Activated CD4-positive, alpha-beta memory T cell treated with anti-CD3 and anti-CD28 coated beads, Interleukin-2, amount 10 ng/mL, durations not matched to agents 7 days and 5 days (primary cell): ENCODE measurements around the gene CLTC. TPM values are rescaled to one million over a fixed set of nuclear protein-coding genes. Genes with fewer than 3 reads are reported as not detected.
A peak's percentile ranks its signal among the peaks of the same experiment; 100 is the strongest.

ENCODE experiments used
- CTCF ChIA-PET: fragments of 350-600 bp; sonication (Branson Sonifier 250); formaldehyde crosslinking; loops from one replicate; lab custom pipeline; 2021; ENCODE audit warnings: antibody characterized with exemption, inconsistent platforms; lab: Charles Lee
- POLR2A ChIA-PET: fragments of 350-600 bp; sonication (Branson Sonifier 250); formaldehyde crosslinking; loops from one replicate; lab custom pipeline; 2021; ENCODE audit warnings: antibody characterized with exemption; lab: Charles Lee
- DNase-seq: peaks from one replicate; pipeline ENCODE4 v3.0.0-alpha.2; 2020
- H3K27ac Mint-ChIP-seq: one replicate; pipeline ENCODE4 v1.8.0; 2021; ENCODE audit warnings: mild to moderate bottlenecking, mixed read lengths
- H3K27me3 Mint-ChIP-seq: one replicate; pipeline ENCODE4 v1.8.0; 2021; ENCODE audit warnings: mixed read lengths
- H3K36me3 Mint-ChIP-seq: one replicate; pipeline ENCODE4 v1.8.0; 2021; ENCODE audit warnings: low read depth, mixed read lengths
- H3K4me1 Mint-ChIP-seq: one replicate; pipeline ENCODE4 v1.8.0; 2021; ENCODE audit warnings: mixed read lengths
- H3K4me3 Mint-ChIP-seq: one replicate; pipeline ENCODE4 v1.8.0; 2021; ENCODE audit warnings: mild to moderate bottlenecking, mixed read lengths
- H3K9me3 Mint-ChIP-seq: one replicate; pipeline ENCODE4 v1.8.0; 2021; ENCODE audit warnings: mixed read lengths
- total RNA-seq, 2 experiments: library from RNA; stranded (reverse); gene quantifications; one replicate each; pipeline ENCODE4 v1.2.3, GENCODE V29; 2021

Gene CLTC
- total RNA-seq, 2 experiments from 2014 or later, result 156 to 163 TPM

DNA sequence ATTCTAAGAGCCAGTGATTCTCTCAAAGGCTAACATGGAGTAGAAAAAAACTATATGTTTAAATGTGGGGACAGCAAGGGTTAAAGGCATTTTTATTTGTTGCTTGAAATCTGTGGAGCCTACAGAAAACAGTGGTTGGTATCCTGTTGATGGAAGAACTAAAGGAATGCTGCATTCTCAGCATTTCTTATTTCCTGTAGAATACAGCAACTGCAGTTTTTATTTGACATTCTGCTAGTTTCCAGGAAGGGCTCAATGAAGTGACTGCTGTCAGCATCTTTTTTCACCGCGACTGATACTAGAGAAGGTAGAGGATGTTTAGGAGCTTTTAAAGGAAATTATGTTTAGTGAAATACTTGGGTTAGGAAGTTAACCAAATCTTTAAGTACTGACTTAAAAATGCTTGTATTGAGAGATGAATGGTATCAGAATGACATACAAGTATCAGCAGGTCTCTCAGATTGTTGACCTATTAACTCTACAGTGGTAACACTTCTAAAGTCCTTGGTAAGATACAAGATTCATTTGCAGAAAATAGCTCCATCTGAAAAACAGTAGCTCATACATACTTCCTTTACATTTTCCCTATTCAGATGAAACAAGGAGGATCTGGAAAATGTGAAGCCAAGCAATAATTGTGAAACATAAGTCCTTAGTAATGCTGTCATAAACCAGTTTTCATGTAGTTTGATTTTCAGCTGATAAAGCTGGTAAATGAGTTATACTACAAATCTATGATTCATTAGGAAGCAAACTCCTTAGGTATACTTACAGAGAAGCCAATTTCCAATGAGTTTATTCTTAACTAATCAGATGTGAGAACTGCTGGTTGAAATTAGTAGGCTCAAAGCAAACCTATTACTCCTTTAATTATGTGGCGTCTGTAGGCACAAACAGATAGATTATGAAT, 15.2 kb downstream of the CLTC start:
- peaks cover 64% of the 10 kb centered on the region for H3K4me1 Mint-ChIP-seq
- H3K9me3 Mint-ChIP-seq, result no peaks in the 10 kb centered on the region
- ChIA-PET CTCF (interaction anchor here (1.2 to 1.6 kb wide), 2 partner anchors 15 to 35 kb away, joined by 3 to 5 read pairs; partner anchors contain the start of gene CLTC), POLR2A (interaction anchor here (0.9 to 5.7 kb wide), 5 partner anchors 8 to 70 kb away, joined by 3 to 98 read pairs (median 4); partner anchors contain the start of gene CLTC)
- peak overlapping the region; percentile 23 for H3K4me3 Mint-ChIP-seq
- H3K36me3 Mint-ChIP-seq, result peaks cover 23% of the 10 kb centered on the region
- no peaks in the 10 kb centered on the region for H3K27me3 Mint-ChIP-seq
- peak overlapping the region; percentile 69 for H3K27ac Mint-ChIP-seq
- DNase-seq, result peak; percentile 22

DNA sequence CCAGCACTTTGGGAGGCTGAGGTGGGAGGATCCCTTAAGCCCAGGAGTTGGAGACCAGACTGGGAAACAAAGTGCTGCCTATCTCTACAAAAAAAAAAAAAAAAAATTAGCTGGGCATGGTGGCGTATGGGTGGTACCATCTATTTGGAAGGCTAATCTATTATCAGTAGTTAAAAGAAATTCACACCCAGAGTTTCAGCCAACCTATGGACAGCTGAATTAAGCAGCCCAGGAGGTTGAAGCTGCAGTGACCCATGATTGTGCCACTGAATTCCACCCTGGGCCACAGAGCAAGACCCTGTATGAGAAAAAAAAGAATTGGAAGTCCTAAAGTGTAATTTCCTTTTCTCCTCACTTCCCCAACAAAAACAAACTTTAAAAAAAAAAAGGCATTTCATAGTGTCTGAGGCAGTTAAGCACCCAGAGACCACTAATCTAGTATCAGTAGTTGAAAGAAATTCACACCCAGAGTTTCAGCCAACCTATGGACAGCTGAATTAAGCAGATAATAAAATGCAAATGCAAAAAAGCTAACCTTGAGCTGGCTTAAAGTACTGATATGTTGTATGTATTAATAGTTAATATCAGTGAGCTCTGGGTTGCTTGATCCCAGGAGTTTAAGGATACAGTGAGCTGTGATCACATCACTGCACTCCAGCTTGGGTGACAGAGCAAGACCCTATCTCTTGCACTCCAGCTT, 18.1 kb downstream of the CLTC start:
- Mint-ChIP-seq H3K36me3 (peaks cover 9% of the 10 kb centered on the region), H3K4me1 (peaks cover 64% of the 10 kb centered on the region), H3K4me3 (no peak overlapping the region), H3K27ac (no peak overlapping the region), H3K27me3 (no peaks in the 10 kb centered on the region), H3K9me3 (no peaks in the 10 kb centered on the region)
- POLR2A ChIA-PET, result interaction anchor here (0.6 to 5.7 kb wide), 2 partner anchors 17 to 388 kb away, joined by 3 to 98 read pairs; partner anchors contain the start of gene CLTC
- CTCF ChIA-PET, result interaction anchor here (0.6 to 1.0 kb wide), 2 partner anchors 15 to 403 kb away, joined by 3 read pairs; no protein-coding TSS in a partner anchor
- no peak for DNase-seq

DNA sequence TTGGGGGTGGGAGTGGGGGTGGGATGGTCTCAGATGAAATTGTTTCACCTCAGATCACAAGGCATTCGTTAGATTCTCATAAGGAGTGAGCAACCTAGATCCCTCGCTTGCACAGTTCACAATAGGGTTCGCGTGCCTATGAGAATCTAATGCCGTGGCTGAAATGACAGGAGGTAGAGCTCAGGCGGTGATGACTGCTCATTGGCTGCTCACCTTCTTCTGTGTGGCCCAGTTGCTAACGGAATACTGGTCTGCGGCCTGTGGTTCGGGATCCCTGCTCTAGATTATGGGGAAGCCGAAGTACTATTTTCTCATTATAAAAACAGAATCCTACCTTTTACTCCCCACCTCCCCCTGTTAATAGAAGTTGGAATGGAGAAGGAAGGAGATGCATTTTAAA, 18.9 kb downstream of the CLTC start:
- Mint-ChIP-seq H3K27me3 (no peaks in the 10 kb centered on the region), H3K9me3 (no peaks in the 10 kb centered on the region), H3K4me1 (peaks cover 63% of the 10 kb centered on the region), H3K4me3 (no peak overlapping the region), H3K27ac (no peak overlapping the region), H3K36me3 (peaks cover 14% of the 10 kb centered on the region)
- ChIA-PET POLR2A (interaction anchor here (5.7 kb wide), 1 partner anchor 18 kb away, joined by 98 read pairs; the partner anchor contains the start of gene CLTC), CTCF (interaction anchor here (1.0 kb wide), 1 partner anchor 402 kb away, joined by 3 read pairs; no protein-coding TSS in a partner anchor)
- DNase-seq, result no peak

DNA sequence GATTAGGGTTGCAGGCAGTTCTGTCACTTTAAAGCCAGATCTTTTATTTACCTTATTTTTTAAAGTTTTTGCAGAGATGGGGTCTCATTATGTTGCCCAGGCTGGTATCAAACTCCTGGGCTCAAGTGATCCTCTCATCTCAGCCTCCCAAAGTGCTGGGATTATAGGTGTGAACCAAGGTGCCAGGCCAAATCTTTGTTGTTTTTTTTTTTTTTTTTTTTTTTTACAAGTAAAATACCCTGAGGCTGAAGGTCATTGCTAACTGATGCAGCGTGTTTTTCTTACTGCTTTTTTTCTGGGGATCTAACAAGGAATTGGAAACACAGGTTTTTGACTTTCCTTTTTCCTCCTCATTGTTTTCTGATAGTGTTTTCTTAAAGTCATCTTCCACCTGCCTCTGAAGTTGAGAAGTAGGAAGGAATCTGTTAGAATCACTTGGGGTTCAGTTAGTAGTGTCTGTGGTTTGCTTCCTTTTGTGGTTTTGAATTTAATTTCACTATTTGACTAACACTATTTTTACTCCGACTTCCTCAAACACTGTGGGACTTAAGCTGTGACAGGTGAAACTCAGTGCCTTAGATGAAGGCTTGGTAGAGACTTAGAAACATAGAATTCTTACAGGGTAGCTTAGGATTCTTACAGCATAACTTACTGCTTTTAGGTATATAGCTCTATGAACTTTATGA, 22.2 kb downstream of the CLTC start:
- no peak for DNase-seq
- H3K4me1 Mint-ChIP-seq, result peaks cover 44% of the 10 kb centered on the region
- CTCF ChIA-PET, result interaction anchor here (1.1 to 2.1 kb wide), 2 partner anchors 45 to 82 kb away, joined by 3 to 4 read pairs; no protein-coding TSS in a partner anchor
- POLR2A ChIA-PET, result interaction anchor here (0.6 to 8.4 kb wide), 8 partner anchors 8 to 1011 kb away, joined by 3 to 76 read pairs (median 4); partner anchors contain the start of genes CLTC, PTRH2, RPS6KB1 and VMP1
- no peaks in the 10 kb centered on the region for H3K27me3 Mint-ChIP-seq
- H3K27ac Mint-ChIP-seq, result peak overlapping the region; percentile 55
- peak overlapping the region; percentile 8 for H3K4me3 Mint-ChIP-seq
- no peaks in the 10 kb centered on the region for H3K9me3 Mint-ChIP-seq
- H3K36me3 Mint-ChIP-seq, result peaks cover 36% of the 10 kb centered on the region

DNA sequence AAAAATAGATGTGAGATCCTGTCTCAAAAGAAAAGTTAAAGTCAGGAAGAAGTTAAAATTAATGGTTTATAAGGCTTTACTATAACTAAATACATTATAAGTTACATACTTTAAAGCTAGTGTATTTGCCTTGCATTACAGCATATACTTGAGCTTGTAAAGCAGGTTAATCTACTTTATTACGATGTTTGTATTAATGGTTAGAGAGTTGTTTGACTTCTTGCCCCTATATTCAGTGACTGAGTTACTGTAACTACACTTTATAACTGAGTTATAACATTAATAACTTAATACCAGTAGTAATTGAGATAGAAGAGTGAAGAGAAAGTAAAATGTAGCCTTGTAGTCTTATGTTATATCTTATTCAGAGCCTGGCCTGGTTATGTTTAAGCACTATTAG, 22.9 kb downstream of the CLTC start:
- no peak for DNase-seq
- Mint-ChIP-seq H3K9me3 (no peaks in the 10 kb centered on the region), H3K27me3 (no peaks in the 10 kb centered on the region), H3K4me1 (peaks cover 44% of the 10 kb centered on the region), H3K27ac (no peak overlapping the region), H3K4me3 (no peak overlapping the region), H3K36me3 (peaks cover 42% of the 10 kb centered on the region)
- CTCF ChIA-PET, result interaction anchor here (1.1 to 2.1 kb wide), 2 partner anchors 44 to 83 kb away, joined by 3 to 4 read pairs; no protein-coding TSS in a partner anchor
- POLR2A ChIA-PET, result interaction anchor here (0.7 to 8.4 kb wide), 7 partner anchors 8 to 1011 kb away, joined by 3 to 76 read pairs (median 4); partner anchors contain the start of genes CLTC, PTRH2, RPS6KB1 and VMP1

DNA sequence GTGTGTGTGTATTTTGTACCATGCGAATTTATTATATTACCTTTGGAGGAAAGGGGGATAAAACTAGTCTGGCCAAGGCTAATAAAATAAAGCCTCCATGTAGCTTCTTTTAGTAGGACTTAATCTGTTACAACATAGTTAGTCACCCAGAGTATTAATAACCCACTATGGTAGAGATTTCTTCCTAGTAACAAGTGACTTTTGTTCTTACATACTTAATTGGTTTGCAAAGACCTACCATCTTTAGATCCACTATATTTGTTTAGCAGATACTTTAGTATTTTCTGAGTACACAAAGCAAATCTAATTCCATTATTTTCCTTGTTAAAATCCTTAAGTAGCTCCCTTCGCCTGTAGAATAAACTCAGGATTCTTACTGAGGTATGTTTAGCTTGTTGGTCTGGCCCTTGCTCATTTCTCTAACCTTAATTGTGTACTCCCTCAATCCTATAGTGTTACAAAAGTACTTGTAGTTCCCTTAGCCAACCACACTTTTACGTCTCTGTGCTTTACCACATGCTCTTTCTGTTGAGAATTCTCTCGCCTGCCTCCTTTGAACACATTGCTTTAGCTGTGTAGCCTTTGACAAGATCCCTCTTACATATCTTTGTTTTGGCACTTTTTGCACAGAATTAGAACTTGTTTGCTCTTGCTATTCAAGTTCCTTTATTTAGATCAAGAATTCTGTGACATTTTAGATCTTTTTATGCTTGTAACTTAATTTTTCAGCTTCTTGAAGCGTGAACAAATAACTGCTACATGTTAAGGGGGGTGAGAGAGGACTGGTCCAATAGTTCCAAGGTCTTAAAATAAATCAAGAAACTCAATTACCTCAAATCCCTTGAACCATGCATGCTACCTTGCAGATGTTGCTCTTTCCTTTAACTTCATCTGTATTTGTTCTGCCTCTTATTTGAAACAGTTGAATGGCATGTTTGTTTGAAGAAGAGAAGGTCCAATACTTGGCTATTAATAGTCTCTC, 23.8 kb downstream of the CLTC start:
- no peak overlapping the region for H3K27ac Mint-ChIP-seq
- no peak overlapping the region for H3K4me3 Mint-ChIP-seq
- H3K4me1 Mint-ChIP-seq, result peaks cover 44% of the 10 kb centered on the region
- ChIA-PET POLR2A (interaction anchor here (0.8 to 8.4 kb wide), 5 partner anchors 9 to 1012 kb away, joined by 4 to 76 read pairs (median 4); partner anchors contain the start of genes CLTC and RPS6KB1), CTCF (interaction anchor here (0.5 to 2.1 kb wide), 4 partner anchors 43 to 128 kb away, joined by 3 to 4 read pairs (median 4); no protein-coding TSS in a partner anchor)
- no peak for DNase-seq
- H3K9me3 Mint-ChIP-seq, result no peaks in the 10 kb centered on the region
- H3K36me3 Mint-ChIP-seq, result peaks cover 48% of the 10 kb centered on the region
- H3K27me3 Mint-ChIP-seq, result no peaks in the 10 kb centered on the region

DNA sequence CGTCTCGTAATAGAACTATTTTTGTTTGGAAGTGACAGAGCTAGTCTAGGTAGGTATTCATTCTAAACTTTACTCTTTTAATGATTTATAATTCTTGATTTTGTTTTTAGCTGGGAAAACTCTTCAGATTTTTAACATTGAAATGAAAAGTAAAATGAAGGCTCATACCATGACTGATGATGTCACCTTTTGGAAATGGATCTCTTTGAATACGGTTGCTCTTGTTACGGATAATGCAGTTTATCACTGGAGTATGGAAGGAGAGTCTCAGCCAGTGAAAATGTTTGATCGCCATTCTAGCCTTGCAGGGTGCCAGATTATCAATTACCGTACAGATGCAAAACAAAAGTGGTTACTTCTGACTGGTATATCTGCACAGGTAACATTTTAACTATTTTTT, 27.6 kb downstream of the CLTC start:
- Mint-ChIP-seq H3K9me3 (no peaks in the 10 kb centered on the region), H3K36me3 (peaks cover 77% of the 10 kb centered on the region), H3K27me3 (no peaks in the 10 kb centered on the region), H3K27ac (no peak overlapping the region), H3K4me3 (no peak overlapping the region), H3K4me1 (peaks cover 43% of the 10 kb centered on the region)
- ChIA-PET CTCF (no interaction called here), POLR2A (interaction anchor here (8.4 kb wide), 1 partner anchor 27 kb away, joined by 76 read pairs; the partner anchor contains the start of gene CLTC)
- no peak for DNase-seq

DNA sequence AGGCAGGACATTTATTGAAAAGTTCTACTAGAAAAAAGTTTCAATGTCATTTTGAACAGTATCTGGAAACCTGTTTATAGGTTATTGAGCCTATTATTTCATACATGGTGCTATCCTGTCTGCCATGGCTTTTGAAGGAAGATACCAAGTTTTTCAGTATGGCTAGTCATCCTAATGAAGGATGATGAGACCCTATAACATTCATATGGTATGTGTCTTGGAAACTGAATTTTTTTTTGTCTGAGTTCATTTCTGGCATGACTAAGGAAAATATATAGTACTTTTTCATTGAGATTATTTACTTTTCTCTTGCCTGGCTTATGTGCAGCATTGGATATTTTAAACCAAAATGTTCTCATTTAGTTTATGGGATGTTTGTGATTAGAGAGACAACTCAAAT, 30.2 kb downstream of the CLTC start:
- no peak for DNase-seq
- Mint-ChIP-seq H3K9me3 (no peaks in the 10 kb centered on the region), H3K27me3 (no peaks in the 10 kb centered on the region), H3K27ac (no peak overlapping the region), H3K4me3 (no peak overlapping the region), H3K36me3 (peaks cover 72% of the 10 kb centered on the region), H3K4me1 (peaks cover 34% of the 10 kb centered on the region)
- POLR2A ChIA-PET, result no interaction called here
- CTCF ChIA-PET, result interaction anchor here (0.6 kb wide), 1 partner anchor 32 kb away, joined by 3 read pairs; no protein-coding TSS in a partner anchor

DNA sequence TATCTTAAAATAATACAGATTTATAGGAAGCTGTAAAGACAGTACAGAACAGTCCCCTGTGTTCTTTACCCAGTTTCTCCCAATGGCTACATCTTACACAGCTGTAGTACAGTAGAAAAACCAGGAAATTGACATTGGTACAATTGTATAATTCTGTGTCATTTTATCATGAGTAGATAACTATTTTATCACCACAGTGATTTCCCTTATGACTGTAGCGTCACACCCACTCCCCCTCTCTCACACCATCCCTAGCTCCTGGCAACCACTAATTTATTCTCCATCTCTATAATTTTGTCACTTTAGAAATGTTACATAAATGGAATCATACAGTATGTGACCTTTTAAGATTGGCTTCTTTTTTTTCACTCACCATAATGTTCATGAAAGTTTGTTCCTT, 30.9 kb downstream of the CLTC start:
- Mint-ChIP-seq H3K27me3 (no peaks in the 10 kb centered on the region), H3K9me3 (no peaks in the 10 kb centered on the region), H3K27ac (no peak overlapping the region), H3K4me1 (peaks cover 32% of the 10 kb centered on the region), H3K4me3 (no peak overlapping the region), H3K36me3 (peaks cover 76% of the 10 kb centered on the region)
- ChIA-PET CTCF (no interaction called here), POLR2A (interaction anchor here (2.2 kb wide), 1 partner anchor 31 kb away, joined by 12 read pairs; the partner anchor contains the start of gene CLTC)
- DNase-seq, result no peak

DNA sequence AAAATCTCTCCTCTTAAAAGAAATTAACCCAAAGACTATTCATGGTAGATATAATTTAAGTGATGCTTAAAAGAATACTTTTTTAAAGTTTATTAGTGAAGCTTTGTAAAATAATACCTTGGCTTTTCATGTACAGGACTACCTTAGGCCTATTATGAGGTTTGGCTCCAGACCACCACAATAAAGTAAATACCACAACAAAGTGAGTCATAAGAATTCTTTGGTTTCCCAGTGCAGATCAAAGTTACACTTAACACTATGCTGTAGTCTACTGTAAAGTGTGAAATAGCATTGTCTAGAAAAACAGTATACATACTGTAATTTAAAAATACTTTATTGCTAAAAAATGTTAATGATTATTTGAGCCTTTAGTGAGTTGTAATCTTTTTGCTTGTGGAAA, 31.7 kb downstream of the CLTC start:
- H3K36me3 Mint-ChIP-seq, result peaks cover 81% of the 10 kb centered on the region
- POLR2A ChIA-PET, result interaction anchor here (2.2 kb wide), 1 partner anchor 32 kb away, joined by 12 read pairs; the partner anchor contains the start of gene CLTC

DNA sequence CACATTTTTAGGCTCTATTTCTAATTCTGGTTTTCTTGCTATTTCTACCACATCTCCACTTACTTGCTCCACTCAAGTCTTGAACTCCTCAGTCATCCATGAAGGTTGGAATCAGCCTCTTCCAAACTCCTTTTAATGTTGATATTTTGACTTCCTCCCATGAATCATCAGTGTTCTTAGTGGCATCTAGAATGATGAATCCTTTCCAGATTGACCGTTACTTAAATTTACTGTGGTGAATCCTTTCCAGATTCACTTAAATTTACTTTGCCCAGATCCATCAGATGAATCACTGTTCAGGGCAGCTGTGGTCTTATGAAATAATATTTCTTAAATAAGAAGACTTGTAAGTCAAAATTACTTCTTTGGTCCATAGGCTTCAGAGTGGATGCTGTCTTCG, 32.4 kb downstream of the CLTC start:
- Mint-ChIP-seq H3K27me3 (no peaks in the 10 kb centered on the region), H3K4me1 (peaks cover 28% of the 10 kb centered on the region), H3K36me3 (peaks cover 76% of the 10 kb centered on the region), H3K9me3 (no peaks in the 10 kb centered on the region), H3K27ac (no peak overlapping the region), H3K4me3 (no peak overlapping the region)
- DNase-seq, result no peak
- CTCF ChIA-PET, result interaction anchor here (0.7 kb wide), 1 partner anchor 14 kb away, joined by 3 read pairs; no protein-coding TSS in a partner anchor
- POLR2A ChIA-PET, result interaction anchor here (2.2 kb wide), 1 partner anchor 33 kb away, joined by 12 read pairs; the partner anchor contains the start of gene CLTC

More for the DNA sequence above, 31.7 kb downstream of the CLTC start:
- no peak for DNase-seq
- Mint-ChIP-seq H3K9me3 (no peaks in the 10 kb centered on the region), H3K4me3 (no peak overlapping the region), H3K27me3 (no peaks in the 10 kb centered on the region), H3K27ac (no peak overlapping the region), H3K4me1 (peaks cover 32% of the 10 kb centered on the region)
- CTCF ChIA-PET, result no interaction called here
